CD4-positive, CD25-positive, alpha-beta regulatory T cell (primary cell): ENCODE results near the gene COL6A2. TPM values are rescaled to one million over a fixed set of nuclear protein-coding genes. Genes with fewer than 3 reads are reported as not detected.

ENCODE experiments used
- ATAC-seq, 2 donors: fragments of 150-1000 bp; cut with Tn5 transposase; one replicate each; pipeline ENCODE4 v1.10.0; 2021; ENCODE audit warnings: low read depth in 2 of 2, moderate number of reproducible peaks in 2 of 2, moderate library complexity in 1 of 2
- DNase-seq, 3 donors: peaks; one replicate each; pipeline versions ENCODE4 v3.0.0 to v3.0.0-alpha.2; 2012 to 2022; ENCODE audit warnings: mixed read lengths in 1 of 3
- H3K27ac ChIP-seq: one replicate; pipeline ENCODE4 v1.7.0; 2013; ENCODE audit warnings: mild to moderate bottlenecking, low read length; ENCODE audit not compliant: insufficient read depth, poor library complexity, severe bottlenecking
- H3K27me3 ChIP-seq: one replicate; pipeline ENCODE4 v1.7.0; 2013; ENCODE audit warnings: low read length; ENCODE audit not compliant: control insufficient read depth, insufficient read depth
- H3K36me3 ChIP-seq: one replicate; pipeline ENCODE4 v1.7.0; 2013; ENCODE audit warnings: mild to moderate bottlenecking, low read length, moderate library complexity; ENCODE audit not compliant: control insufficient read depth, insufficient read depth
- H3K4me1 ChIP-seq: 2 replicates; pipeline ENCODE4 v1.7.0; 2013; ENCODE audit warnings: mild to moderate bottlenecking, low read length; ENCODE audit not compliant: insufficient read depth, control insufficient read depth, poor library complexity, severe bottlenecking
- H3K4me3 ChIP-seq: one replicate; pipeline ENCODE4 v1.7.0; 2013; ENCODE audit warnings: low read depth, mild to moderate bottlenecking, low read length, moderate library complexity
- H3K9me3 ChIP-seq, 2 experiments: 1 replicate in 1 of 2; 2 replicates in 1 of 2; pipeline ENCODE4 v1.7.0; 2013; ENCODE audit warnings: low read length in 2 of 2, mild to moderate bottlenecking in 1 of 2, moderate library complexity in 1 of 2; ENCODE audit not compliant: control insufficient read depth in 2 of 2
- H3K27ac Mint-ChIP-seq, 3 donors: one replicate each; pipeline ENCODE4 v1.8.0; 2020 to 2022; ENCODE audit warnings: mild to moderate bottlenecking in 3 of 3, mixed read lengths in 3 of 3, moderate library complexity in 2 of 3
- H3K27me3 Mint-ChIP-seq: one replicate; pipeline ENCODE4 v1.8.0; 2022; ENCODE audit warnings: mild to moderate bottlenecking, mixed read lengths
- H3K36me3 Mint-ChIP-seq: one replicate; pipeline ENCODE4 v1.8.0; 2020; ENCODE audit warnings: mixed read lengths
- H3K4me1 Mint-ChIP-seq, 4 donors: one replicate each; pipeline ENCODE4 v1.8.0; 2020 to 2022; ENCODE audit warnings: mixed read lengths in 4 of 4, mild to moderate bottlenecking in 1 of 4
- H3K4me3 Mint-ChIP-seq, 4 donors: one replicate each; pipeline ENCODE4 v1.8.0; 2020 to 2022; ENCODE audit warnings: mild to moderate bottlenecking in 4 of 4, mixed read lengths in 4 of 4, moderate library complexity in 3 of 4
- H3K9me3 Mint-ChIP-seq, 7 donors: one replicate each; pipeline ENCODE4 v1.8.0; 2020 to 2022; ENCODE audit warnings: mixed read lengths in 7 of 7, mild to moderate bottlenecking in 3 of 7, moderate library complexity in 2 of 7
- polyA plus RNA-seq, 4 donors: library from polyadenylated mRNA; unstranded; fragments of 300-500 nt; fragmentation: Illumina TruSeq; gene quantifications; one replicate each; pipeline ENCODE4 v1.2.3, GENCODE V29; 2021
- total RNA-seq: library from RNA; stranded (reverse); gene quantifications from one replicate; pipeline ENCODE4 v1.2.3, GENCODE V29; 2022

The COL6A2 gene
- total and polyA plus RNA-seq, 5 donors from 2014 or later, result 0.08 to 12.9 (median 1.3) TPM

- Histone ChIP-seq H3K9me3 (peaks cover 7 to 12% of the 10 kb centered on the region in 2 experiments), H3K4me1 (no peaks in the 10 kb centered on the region), H3K27me3 (peaks cover 2% of the 10 kb centered on the region), H3K27ac (no peak overlapping the region), H3K36me3 (no peaks in the 10 kb centered on the region), H3K4me3 (no peak overlapping the region)
- no peak overlapping the region for H3K27ac Mint-ChIP-seq
- H3K4me1 Mint-ChIP-seq, result no peaks in the 10 kb centered on the region
- ATAC-seq (no peak), DNase-seq (no peak)
- H3K36me3 Mint-ChIP-seq, result no peaks in the 10 kb centered on the region
- peaks cover 7% of the 10 kb centered on the region for H3K27me3 Mint-ChIP-seq
- no peak overlapping the region for H3K4me3 Mint-ChIP-seq
- peaks cover 0 to 18% (median 2%) of the 10 kb centered on the region in 7 donors for H3K9me3 Mint-ChIP-seq
Measured at GRCh38 chr21:46110499-46111192, 12.7 kb downstream of the COL6A2 start.

GRCh38 chr21:46111193-46111571, 13.3 kb downstream of the COL6A2 start:
- Mint-ChIP-seq H3K4me3 (no peak overlapping the region), H3K27me3 (peaks cover 8% of the 10 kb centered on the region), H3K9me3 (peaks cover 0 to 16% (median 2%) of the 10 kb centered on the region in 7 donors), H3K27ac (no peak overlapping the region), H3K36me3 (no peaks in the 10 kb centered on the region), H3K4me1 (no peaks in the 10 kb centered on the region)
- ATAC-seq (no peak), DNase-seq (no peak)
- peaks cover 7 to 12% of the 10 kb centered on the region in 2 experiments for H3K9me3 ChIP-seq
- no peak overlapping the region for H3K4me3 ChIP-seq
- H3K27ac ChIP-seq, result no peak overlapping the region
- H3K27me3 ChIP-seq, result peaks cover 2% of the 10 kb centered on the region
- H3K36me3 ChIP-seq, result no peaks in the 10 kb centered on the region
- H3K4me1 ChIP-seq, result no peaks in the 10 kb centered on the region

GRCh38 chr21:46111857-46112724, 14.2 kb downstream of the COL6A2 start:
- Mint-ChIP-seq H3K9me3 (peaks cover 0 to 15% (median 2%) of the 10 kb centered on the region in 7 donors), H3K27me3 (peaks cover 8% of the 10 kb centered on the region), H3K4me3 (no peak overlapping the region), H3K27ac (no peak overlapping the region), H3K4me1 (no peaks in the 10 kb centered on the region), H3K36me3 (no peaks in the 10 kb centered on the region)
- no peak for ATAC-seq
- H3K9me3 ChIP-seq, result peaks cover 7 to 12% of the 10 kb centered on the region in 2 experiments
- no peaks in the 10 kb centered on the region for H3K36me3 ChIP-seq
- peaks cover 2% of the 10 kb centered on the region for H3K27me3 ChIP-seq
- no peaks in the 10 kb centered on the region for H3K4me1 ChIP-seq
- no peak for DNase-seq
- no peak overlapping the region for H3K27ac ChIP-seq
- H3K4me3 ChIP-seq, result no peak overlapping the region

GRCh38 chr21:46112725-46113215, 14.9 kb downstream of the COL6A2 start:
- no peak for DNase-seq
- peaks cover 8% of the 10 kb centered on the region for H3K27me3 Mint-ChIP-seq
- H3K4me1 ChIP-seq, result no peaks in the 10 kb centered on the region
- H3K27ac ChIP-seq, result no peak overlapping the region
- H3K9me3 Mint-ChIP-seq, result peaks cover 0 to 8% (median under 1%) of the 10 kb centered on the region in 7 donors
- ATAC-seq, result no peak
- H3K4me3 Mint-ChIP-seq, result no peak overlapping the region
- no peak overlapping the region for H3K27ac Mint-ChIP-seq
- no peaks in the 10 kb centered on the region for H3K36me3 ChIP-seq
- no peak overlapping the region for H3K4me3 ChIP-seq
- H3K36me3 Mint-ChIP-seq, result no peaks in the 10 kb centered on the region
- H3K9me3 ChIP-seq, result peaks cover 7 to 12% of the 10 kb centered on the region in 2 experiments
- H3K27me3 ChIP-seq, result peaks cover 2% of the 10 kb centered on the region
- H3K4me1 Mint-ChIP-seq, result no peaks in the 10 kb centered on the region

GRCh38 chr21:46113497-46114176, 15.7 kb downstream of the COL6A2 start:
- no peak for DNase-seq
- no peaks in the 10 kb centered on the region for H3K36me3 ChIP-seq
- H3K9me3 ChIP-seq, result peaks cover 2 to 9% of the 10 kb centered on the region in 2 experiments
- no peak overlapping the region for H3K4me3 Mint-ChIP-seq
- H3K27me3 Mint-ChIP-seq, result peaks cover 8% of the 10 kb centered on the region
- no peaks in the 10 kb centered on the region for H3K27me3 ChIP-seq
- ATAC-seq, result no peak
- no peaks in the 10 kb centered on the region for H3K4me1 ChIP-seq
- H3K36me3 Mint-ChIP-seq, result no peaks in the 10 kb centered on the region
- H3K4me3 ChIP-seq, result no peak overlapping the region
- H3K4me1 Mint-ChIP-seq, result no peaks in the 10 kb centered on the region
- peaks cover 0 to 1% (median 0%) of the 10 kb centered on the region in 7 donors for H3K9me3 Mint-ChIP-seq
- no peak overlapping the region for H3K27ac Mint-ChIP-seq
- H3K27ac ChIP-seq, result no peak overlapping the region

GRCh38 chr21:46114963-46115362, 17.1 kb downstream of the COL6A2 start:
- H3K27ac ChIP-seq, result no peak overlapping the region
- no peaks in the 10 kb centered on the region for H3K4me1 Mint-ChIP-seq
- no peak overlapping the region for H3K4me3 ChIP-seq
- no peaks in the 10 kb centered on the region for H3K4me1 ChIP-seq
- peaks cover 8% of the 10 kb centered on the region for H3K27me3 Mint-ChIP-seq
- ATAC-seq (no peak), DNase-seq (no peak)
- no peaks in the 10 kb centered on the region for H3K36me3 ChIP-seq
- H3K9me3 ChIP-seq, result peaks cover 2 to 9% of the 10 kb centered on the region in 2 experiments
- H3K27ac Mint-ChIP-seq, result no peak overlapping the region
- no peaks in the 10 kb centered on the region for H3K9me3 Mint-ChIP-seq
- no peak overlapping the region for H3K4me3 Mint-ChIP-seq
- no peaks in the 10 kb centered on the region for H3K36me3 Mint-ChIP-seq
- H3K27me3 ChIP-seq, result no peaks in the 10 kb centered on the region

GRCh38 chr21:46115441-46116188, 17.7 kb downstream of the COL6A2 start:
- Mint-ChIP-seq H3K4me3 (no peak overlapping the region), H3K9me3 (no peaks in the 10 kb centered on the region), H3K27me3 (peaks cover 8% of the 10 kb centered on the region), H3K4me1 (no peaks in the 10 kb centered on the region), H3K27ac (no peak overlapping the region), H3K36me3 (no peaks in the 10 kb centered on the region)
- no peak for DNase-seq
- Histone ChIP-seq H3K27me3 (no peaks in the 10 kb centered on the region), H3K36me3 (no peaks in the 10 kb centered on the region), H3K27ac (no peak overlapping the region), H3K4me1 (no peaks in the 10 kb centered on the region), H3K9me3 (peaks cover 2 to 9% of the 10 kb centered on the region in 2 experiments), H3K4me3 (no peak overlapping the region)
- no peak for ATAC-seq
